Measurements from ENCODE around the gene YAE1. TPM values are rescaled to one million over a fixed set of nuclear protein-coding genes. Genes with fewer than 3 reads are reported as not detected.

The YAE1 gene
- total and polyA plus RNA-seq, 2 of the 8 experiments (the other 6 are each of a cell fraction or from before 2014, with no cell fraction given), result 24.1 to 38.0 TPM

DNA sequence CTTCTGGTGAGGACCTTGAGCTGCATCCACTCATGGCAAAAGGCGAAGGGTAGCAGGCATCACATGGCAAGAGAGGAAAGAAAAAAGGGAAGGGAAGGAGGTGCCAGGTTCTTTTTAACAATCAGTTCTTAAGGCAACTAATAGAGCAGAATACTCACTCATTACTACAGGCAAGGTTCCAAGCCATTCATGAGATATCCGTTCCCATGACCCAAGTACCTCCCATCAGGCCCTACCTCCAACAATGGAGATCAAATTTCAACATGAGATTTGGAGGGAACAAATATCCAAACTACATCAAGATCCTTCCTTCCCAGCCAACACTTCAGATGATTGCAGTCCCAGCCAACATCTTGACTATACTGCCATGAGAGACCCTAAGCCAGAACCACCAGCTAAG, 38.9 kb upstream of the YAE1 start (continued):
- no peak for TF ChIP-seq HDAC6 (IDR thresholded peaks at IDR 0.05; ENCODE audit: low read depth, low read length)
- TF ChIP-seq BRCA1 (IDR thresholded peaks at IDR 0.05; ENCODE audit: low read depth, low read length), result no peak
- TF ChIP-seq CBX8 (IDR thresholded peaks at IDR 0.05; ENCODE audit: borderline replicate concordance, low read depth, low read length), result no peak
- no peak for TF ChIP-seq GTF2F1 (IDR thresholded peaks at IDR 0.05; ENCODE audit: borderline replicate concordance, low read depth, low read length)
